OCI-LY7 (cell line): ENCODE results near the gene LCE1C. TPM values are rescaled to one million over a fixed set of nuclear protein-coding genes. Genes with fewer than 3 reads are reported as not detected.

Source experiments
- Bru-seq: library from RNA; stranded (reverse); fragments of 400-500 nt; gene quantifications from one replicate; lab custom pipeline; 2021; lab: Mats Ljungman, UMichigan
- BruChase-seq, 2 experiments: library from RNA; stranded (reverse); fragments of 400-500 nt; gene quantifications; one replicate each; lab custom pipeline; 2021; lab: Mats Ljungman, UMichigan
- BruUV-seq: library from RNA; stranded (reverse); fragments of 400-500 nt; replicated peaks from 2 replicates; lab custom pipeline; 2021; lab: Mats Ljungman, UMichigan
- CTCF ChIA-PET: fragments of 300-600 bp; sonication (Branson Sonifier 250); formaldehyde crosslinking; loops from one replicate; lab custom pipeline; 2022; ENCODE audit warnings: antibody characterized with exemption; ENCODE audit not compliant: unreplicated experiment; lab: Charles Lee
- POLR2A ChIA-PET: fragments of 300-600 bp; sonication (Branson Sonifier 250); formaldehyde crosslinking; loops from one replicate; lab custom pipeline; 2022; ENCODE audit warnings: antibody characterized with exemption; lab: Charles Lee
- DNase-seq: peaks from one replicate; pipeline ENCODE4 v3.0.0-alpha.2; 2015; ENCODE audit warnings: low spot score
- H2AFZ ChIP-seq: fragments of 200-600 bp; sonication (generic), shearing (Covaris generic); 2 replicates; pipeline ENCODE4 v1.6.1; 2014; ENCODE audit warnings: mild to moderate bottlenecking, antibody characterized with exemption, low read length, moderate library complexity
- H3K27ac ChIP-seq: fragments of 200-600 bp; sonication (generic); 2 replicates; pipeline ENCODE4 v1.5.1; 2014; ENCODE audit warnings: mixed run types, low read depth, mild to moderate bottlenecking, moderate library complexity, low read length, inconsistent platforms; ENCODE audit not compliant: poor library complexity, severe bottlenecking
- H3K36me3 ChIP-seq: fragments of 200-600 bp; sonication (generic); 2 replicates; pipeline ENCODE4 v1.6.1; 2014; ENCODE audit warnings: mild to moderate bottlenecking, antibody characterized with exemption, low read length, moderate library complexity, mixed read lengths; ENCODE audit not compliant: insufficient read depth
- H3K4me1 ChIP-seq: fragments of 200-600 bp; sonication (generic); 2 replicates; pipeline ENCODE4 v1.5.1; 2014; ENCODE audit warnings: mild to moderate bottlenecking, low read length; ENCODE audit not compliant: insufficient read depth, poor library complexity, severe bottlenecking
- H3K4me2 ChIP-seq: fragments of 200-600 bp; sonication (generic); 2 replicates; pipeline ENCODE4 v1.6.1; 2014; ENCODE audit warnings: mild to moderate bottlenecking, low read length
- H3K4me3 ChIP-seq: fragments of 200-600 bp; sonication (generic); 2 replicates; pipeline ENCODE4 v1.5.1; 2014; ENCODE audit warnings: mild to moderate bottlenecking, low read depth, low read length; ENCODE audit not compliant: poor library complexity, severe bottlenecking
- H3K79me2 ChIP-seq: fragments of 200-600 bp; sonication (generic); 2 replicates; pipeline ENCODE4 v1.6.1; 2016; ENCODE audit warnings: low read depth, mild to moderate bottlenecking, low read length, moderate library complexity, mixed read lengths; ENCODE audit not compliant: insufficient read depth
- H3K9me2 ChIP-seq: fragments of 200-600 bp; sonication (generic); 2 replicates; pipeline ENCODE4 v1.6.1; 2016; ENCODE audit warnings: mild to moderate bottlenecking, low read length, mixed read lengths; ENCODE audit not compliant: insufficient read depth
- H3K9me3 ChIP-seq: fragments of 200-600 bp; sonication (generic); 2 replicates; pipeline ENCODE4 v1.6.1; 2014; ENCODE audit warnings: mild to moderate bottlenecking, mixed run types, low read length, mixed read lengths
- H4K20me1 ChIP-seq: fragments of 200-600 bp; sonication (generic); 2 replicates; pipeline ENCODE4 v1.6.1; 2014; ENCODE audit warnings: mild to moderate bottlenecking, antibody characterized with exemption, low read length, moderate library complexity, mixed read lengths; ENCODE audit not compliant: insufficient read depth
- CTCF ChIP-seq: fragments of 200-600 bp; sonication (generic); conservative IDR thresholded peaks from 2 replicates; pipeline ENCODE4 v1.5.1; 2014; ENCODE audit warnings: mild to moderate bottlenecking, antibody characterized with exemption, low read length, moderate library complexity, mixed read lengths
- EZH2phosphoT487 ChIP-seq: fragments of 200-600 bp; sonication (generic); IDR thresholded peaks from 2 replicates; pipeline ENCODE4 v1.6.1; 2018; ENCODE audit warnings: low read depth, borderline replicate concordance, mild to moderate bottlenecking, mixed run types, antibody characterized with exemption, low read length, moderate library complexity, mixed read lengths
- intact Hi-C: fragments of 100-400 bp; cut with micrococcal nuclease; formaldehyde crosslinking; loops from one replicate; pipeline ENCODE4 v1.10.0; 2022; ENCODE audit not compliant: unreplicated experiment
- long read RNA-seq: library from polyadenylated mRNA; stranded (forward); transcript quantifications from one replicate; pipeline ENCODE4 v2.0.0, GENCODE V29; 2022
- total RNA-seq, 2 experiments: library from RNA; depleted of rRNA in 1 of 2; stranded (reverse); fragments of >200 nt in 1 of 2; shearing (Covaris generic) in 1 of 2; gene quantifications; 2 replicates each; pipeline ENCODE4 v1.2.3, GENCODE V29; 2014 to 2022

LCE1C gene, protein sequence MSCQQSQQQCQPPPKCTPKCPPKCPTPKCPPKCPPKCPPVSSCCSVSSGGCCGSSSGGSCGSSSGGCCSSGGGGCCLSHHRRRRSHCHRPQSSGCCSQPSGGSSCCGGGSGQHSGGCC
- total RNA-seq (2014; rRNA removed; shearing (Covaris generic)) (not detected in 2 replicates), total RNA-seq (2022) (not detected in 2 replicates), Bru-seq, nascent RNA (not detected), BruChase-seq, experiment 1, labeled RNA remaining after a 6-hour chase (not detected), BruChase-seq, experiment 2, labeled RNA remaining after a 2-hour chase (not detected)
- long read RNA-seq: 0 reads

DNA sequence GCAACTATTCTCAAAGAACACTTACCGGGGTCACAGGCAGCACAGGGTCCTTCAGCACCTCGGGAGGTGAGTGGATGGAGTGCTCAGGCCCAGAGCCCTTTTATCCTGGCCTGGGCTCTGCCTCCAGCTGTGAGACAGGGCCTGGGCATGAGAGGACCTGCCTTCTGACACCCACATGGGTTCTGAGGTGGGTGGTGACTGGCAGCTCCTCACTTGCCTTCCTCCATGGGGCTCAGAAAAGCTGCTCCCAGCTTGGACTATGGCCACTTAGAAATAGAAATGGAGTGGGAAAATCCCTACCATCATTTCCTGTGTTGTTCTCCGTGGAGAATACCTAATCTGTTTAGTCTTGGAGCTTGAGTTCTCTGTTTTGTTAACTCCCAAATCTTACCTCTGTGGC is at the start of gene LCE1C:
TSS of gene LCE1C (minus strand) at position 76 of the 400 bp plus-strand sequence. CDS start 1,173 bp downstream, outside the sequence.
- H3K9me2 ChIP-seq: no peaks in the 10 kb centered on the region
- no peaks in the 10 kb centered on the region for H3K36me3 ChIP-seq
- no peaks in the 10 kb centered on the region for H4K20me1 ChIP-seq
- CTCF ChIA-PET: no interaction called here
- H3K79me2 ChIP-seq: no peaks in the 10 kb centered on the region
- no peak within 1 kb of the TSS for H2AFZ ChIP-seq
- H3K4me2 ChIP-seq: no peak within 1 kb of the TSS
- DNase-seq: no peak
- POLR2A ChIA-PET: no interaction called here
- intact Hi-C loops: no loop called here
- no TSS peak for BruUV-seq
- H3K27ac ChIP-seq: no peak within 1 kb of the TSS
- no peaks in the 10 kb centered on the region for H3K4me1 ChIP-seq
- no peak within 1 kb of the TSS for H3K4me3 ChIP-seq
- TF ChIP-seq CTCF (no peak), EZH2phosphoT487 (no peak)
- no peaks in the 10 kb centered on the region for H3K9me3 ChIP-seq

- H3K4me3 ChIP-seq: no peak overlapping the region
- TF ChIP-seq EZH2phosphoT487 (no peak), CTCF (no peak)
- intact Hi-C loops: no loop called here
- no peaks in the 10 kb centered on the region for H3K36me3 ChIP-seq
- DNase-seq: no peak
- H3K4me1 ChIP-seq: no peaks in the 10 kb centered on the region
- CTCF ChIA-PET: no interaction called here
- H3K27ac ChIP-seq: no peak overlapping the region
- no peaks in the 10 kb centered on the region for H3K9me3 ChIP-seq
- H3K79me2 ChIP-seq: no peaks in the 10 kb centered on the region
- H3K9me2 ChIP-seq: no peaks in the 10 kb centered on the region
- no TSS peak for BruUV-seq
- no peak overlapping the region for H3K4me2 ChIP-seq
- H2AFZ ChIP-seq: no peak overlapping the region
- no peaks in the 10 kb centered on the region for H4K20me1 ChIP-seq
- POLR2A ChIA-PET: no interaction called here
Observed at GRCh38 chr1:152855661-152856060, 49.2 kb upstream of the LCE1C start.

DNA sequence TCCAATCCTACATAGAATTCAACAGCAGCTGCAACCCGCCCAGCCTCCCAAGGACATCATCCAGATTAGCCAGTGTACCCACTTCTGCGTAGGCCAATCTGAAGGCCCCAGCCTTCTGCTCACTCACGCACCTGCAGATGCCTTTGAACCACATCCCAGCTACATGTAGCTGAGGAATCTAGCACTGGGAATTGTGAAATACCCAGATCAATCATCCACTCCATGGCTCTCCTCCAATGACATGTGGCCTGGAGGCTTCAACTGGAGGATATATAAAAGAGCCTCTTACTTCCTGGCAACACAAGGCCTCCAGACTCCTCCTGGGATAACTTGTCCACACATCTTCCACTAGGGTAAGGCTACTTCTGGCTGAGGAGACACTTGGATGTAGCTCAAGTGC is 36.1 kb upstream of the LCE1C start, which contains the start of gene LCE6A:
TSS of gene LCE6A (plus strand) at position 301 of the 400 bp plus-strand sequence. CDS start 665 bp downstream, outside the sequence.
- no peaks in the 10 kb centered on the region for H4K20me1 ChIP-seq
- no peak within 1 kb of the TSS for H3K27ac ChIP-seq
- no peaks in the 10 kb centered on the region for H3K9me3 ChIP-seq
- H3K9me2 ChIP-seq: no peaks in the 10 kb centered on the region
- DNase-seq: no peak
- ChIA-PET CTCF (no interaction called here), POLR2A (no interaction called here)
- no peaks in the 10 kb centered on the region for H3K36me3 ChIP-seq
- no TSS peak for BruUV-seq
- no peak within 1 kb of the TSS for H3K4me3 ChIP-seq
- H3K4me2 ChIP-seq: no peak within 1 kb of the TSS
- no peaks in the 10 kb centered on the region for H3K4me1 ChIP-seq
- no peaks in the 10 kb centered on the region for H3K79me2 ChIP-seq
- intact Hi-C loops: no loop called here
- no peak within 1 kb of the TSS for H2AFZ ChIP-seq
- TF ChIP-seq EZH2phosphoT487 (no peak), CTCF (no peak)
